Non-pigmented ciliary epithelial cell (primary cell): ENCODE results near the gene TSPO.

Source experiments
- DNase-seq: peaks from one replicate; pipeline ENCODE4 v3.0.0-alpha.2; 2010; ENCODE audit warnings: low read depth

Gene TSPO

DNA sequence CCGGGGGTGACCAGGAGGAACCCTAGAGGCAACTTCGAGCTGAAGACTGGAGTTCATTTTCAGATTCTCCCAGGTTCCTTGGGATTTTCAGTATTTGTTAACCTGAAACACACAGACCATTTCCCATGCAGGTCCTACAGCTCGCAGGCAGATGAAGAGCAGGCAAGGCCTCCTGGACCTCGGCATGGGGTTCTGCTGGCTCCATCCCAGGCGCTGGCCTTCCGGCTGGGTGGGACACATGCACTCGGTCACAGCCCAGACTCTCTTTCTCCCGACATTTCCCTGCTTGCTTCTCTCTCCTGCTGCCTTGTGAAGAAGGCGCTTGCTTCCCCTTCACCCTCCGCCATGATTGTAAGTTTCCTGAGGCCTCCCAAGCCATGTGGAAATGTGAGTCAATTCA, 51.0 kb downstream of the TSPO start:
- DNase-seq, result no peak

DNA sequence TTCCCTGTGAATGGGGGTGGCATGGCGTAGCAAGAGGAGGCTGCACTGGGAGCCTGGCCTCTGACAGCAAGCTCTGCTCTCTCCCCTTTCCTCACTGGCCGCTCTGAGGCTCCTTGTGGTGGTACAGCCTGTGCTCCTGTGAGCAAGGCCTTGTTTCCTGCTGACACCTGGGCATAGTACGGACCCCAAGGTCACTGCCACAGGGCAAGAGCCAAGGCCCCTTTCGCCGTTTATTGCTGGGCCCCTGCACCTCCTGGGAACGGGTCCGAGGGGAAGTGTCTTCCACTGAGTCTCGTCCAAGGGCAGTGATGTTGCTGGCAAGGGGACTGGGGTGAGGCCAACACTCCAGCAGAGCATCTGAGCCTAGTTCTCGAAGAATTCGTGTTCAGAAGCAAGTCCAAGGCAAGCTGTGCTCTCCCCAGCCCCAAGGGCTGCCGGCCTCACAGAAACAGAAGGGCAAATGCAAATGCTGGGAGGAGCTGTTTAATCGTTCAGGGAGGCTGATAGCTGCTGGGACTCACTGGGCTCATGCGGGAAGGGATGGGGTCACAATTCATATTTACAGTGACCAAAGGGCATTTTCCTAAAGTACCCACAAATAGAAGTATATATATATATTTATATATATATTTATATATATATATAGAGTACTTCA, 51.5 kb downstream of the TSPO start:
- DNase-seq, result no peak

DNA sequence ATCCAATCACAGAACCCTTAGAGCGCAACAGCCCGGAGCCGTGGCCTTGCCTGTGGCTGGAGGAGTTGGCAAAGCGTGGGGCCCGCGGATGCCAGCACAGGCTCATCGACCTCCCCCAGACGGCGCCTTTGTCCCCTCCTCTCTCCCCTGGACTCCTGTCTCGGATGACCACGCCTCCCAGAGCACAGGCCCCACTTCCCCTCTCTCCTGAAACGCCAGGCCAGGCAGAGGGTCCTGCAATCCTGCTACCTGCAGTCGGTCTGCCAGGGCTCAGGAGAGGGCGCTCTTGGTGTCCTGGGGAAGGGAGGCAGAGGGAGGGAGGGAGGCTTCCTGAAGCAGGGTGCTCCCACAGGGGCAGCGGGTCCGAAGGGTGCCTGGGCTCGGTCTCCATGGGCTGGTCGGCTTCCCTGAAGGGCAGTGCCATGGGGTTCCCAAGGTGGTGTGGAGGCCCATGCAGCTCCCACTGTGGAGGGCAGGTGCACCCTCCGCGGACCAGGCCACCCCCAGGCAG, 52.2 kb downstream of the TSPO start:
- no peak for DNase-seq

DNA sequence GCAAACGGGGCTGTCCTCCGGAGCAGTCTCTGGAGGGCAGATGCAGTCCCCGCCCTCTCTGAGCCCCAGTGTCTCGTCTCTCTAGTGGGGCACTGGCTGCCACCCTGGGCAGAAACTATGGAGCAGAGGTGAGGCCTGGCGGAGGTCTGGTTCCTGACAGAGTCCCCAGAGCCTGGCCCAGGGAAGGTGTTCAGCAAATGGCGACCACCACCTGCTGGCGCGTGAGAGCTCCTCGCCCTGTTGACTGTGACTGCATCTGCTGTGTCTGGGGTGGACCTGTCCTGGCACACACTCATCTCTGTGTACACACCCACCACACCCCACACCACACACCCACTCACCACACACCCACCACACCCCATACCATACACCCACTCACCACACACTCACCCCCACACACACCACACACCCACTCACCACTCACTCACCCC, 53.9 kb downstream of the TSPO start:
- no peak for DNase-seq

DNA sequence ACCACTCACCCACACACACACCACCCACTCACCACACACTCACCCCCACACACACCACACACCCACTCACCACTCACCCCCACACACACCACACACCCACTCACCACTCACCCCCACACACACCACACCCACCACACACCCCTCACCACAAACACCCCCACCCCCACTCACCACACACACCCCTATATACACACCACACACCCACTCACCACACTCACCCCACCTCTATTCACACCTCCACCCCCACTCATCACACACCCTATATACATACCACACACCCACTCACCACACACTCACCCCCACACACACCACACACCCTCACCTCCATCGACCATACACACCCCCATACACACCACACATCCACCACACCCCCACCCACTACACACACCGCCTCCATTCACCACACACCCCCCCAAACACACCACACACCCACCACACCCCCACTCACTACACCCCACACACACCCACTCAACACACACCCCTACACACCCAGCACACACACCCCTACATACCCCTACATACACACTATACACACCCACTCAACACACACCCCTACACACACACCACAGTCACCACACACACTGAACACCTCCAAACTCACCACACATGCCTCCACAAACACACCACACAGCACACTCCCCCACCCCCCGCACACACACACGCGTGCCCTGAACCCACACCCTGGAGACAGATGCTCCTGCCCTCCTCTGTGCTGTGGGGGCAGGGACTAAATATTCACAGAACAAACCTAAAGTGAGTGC, 54.6 kb downstream of the TSPO start:
- DNase-seq, result no peak

DNA sequence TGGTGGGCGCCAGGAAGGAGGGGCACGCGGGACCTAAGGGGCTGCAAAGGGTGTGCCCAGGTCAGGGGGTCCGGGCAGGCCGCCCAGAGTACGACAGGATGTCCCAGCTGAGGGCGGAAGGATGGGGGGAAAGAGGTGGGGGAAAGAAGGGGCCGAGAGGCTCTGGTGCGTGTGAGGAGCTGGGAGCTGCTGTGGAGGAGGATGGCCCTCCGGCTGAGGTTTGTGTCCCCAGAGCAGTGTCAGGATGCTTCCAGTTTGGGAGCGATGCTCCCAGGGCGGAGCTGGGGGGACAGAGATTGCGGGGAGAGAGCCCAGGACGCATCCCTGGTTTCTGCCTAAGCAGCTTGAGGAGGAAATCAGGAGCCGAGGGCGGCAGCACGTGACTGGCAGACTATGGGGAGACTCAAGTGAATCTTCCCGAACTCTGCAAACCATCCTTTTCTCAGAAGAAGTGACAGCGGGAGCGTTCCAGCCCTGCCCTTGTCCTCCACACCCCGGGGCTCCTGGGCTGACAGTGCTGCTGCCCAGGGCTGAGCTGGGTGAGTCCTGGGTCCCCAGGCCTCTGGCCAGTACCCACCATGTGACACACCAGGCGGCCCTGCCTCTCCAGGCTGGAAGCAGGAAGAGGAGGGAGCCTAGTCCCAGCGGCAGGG, 55.3 kb downstream of the TSPO start:
- no peak for DNase-seq

DNA sequence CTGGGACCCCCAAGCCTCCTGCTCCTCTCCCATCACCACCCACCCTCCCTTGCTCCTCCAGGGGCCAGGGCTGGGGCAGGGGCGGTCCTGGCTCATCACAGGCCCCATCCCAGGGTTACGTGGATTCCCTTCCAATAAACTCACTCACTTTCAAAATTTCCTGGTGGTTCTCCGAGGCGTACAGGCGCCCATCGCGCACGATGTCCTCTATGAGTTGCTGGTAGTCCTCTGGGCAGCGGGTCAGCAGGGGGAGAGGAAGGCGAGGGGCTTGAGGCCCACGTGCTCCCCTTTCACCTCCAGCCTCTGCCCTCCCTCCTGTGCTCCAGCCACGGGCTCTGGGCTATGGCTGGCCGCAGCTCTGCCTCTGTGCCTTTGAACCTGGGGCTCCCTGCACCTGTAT, 56.0 kb downstream of the TSPO start:
- no peak for DNase-seq

DNA sequence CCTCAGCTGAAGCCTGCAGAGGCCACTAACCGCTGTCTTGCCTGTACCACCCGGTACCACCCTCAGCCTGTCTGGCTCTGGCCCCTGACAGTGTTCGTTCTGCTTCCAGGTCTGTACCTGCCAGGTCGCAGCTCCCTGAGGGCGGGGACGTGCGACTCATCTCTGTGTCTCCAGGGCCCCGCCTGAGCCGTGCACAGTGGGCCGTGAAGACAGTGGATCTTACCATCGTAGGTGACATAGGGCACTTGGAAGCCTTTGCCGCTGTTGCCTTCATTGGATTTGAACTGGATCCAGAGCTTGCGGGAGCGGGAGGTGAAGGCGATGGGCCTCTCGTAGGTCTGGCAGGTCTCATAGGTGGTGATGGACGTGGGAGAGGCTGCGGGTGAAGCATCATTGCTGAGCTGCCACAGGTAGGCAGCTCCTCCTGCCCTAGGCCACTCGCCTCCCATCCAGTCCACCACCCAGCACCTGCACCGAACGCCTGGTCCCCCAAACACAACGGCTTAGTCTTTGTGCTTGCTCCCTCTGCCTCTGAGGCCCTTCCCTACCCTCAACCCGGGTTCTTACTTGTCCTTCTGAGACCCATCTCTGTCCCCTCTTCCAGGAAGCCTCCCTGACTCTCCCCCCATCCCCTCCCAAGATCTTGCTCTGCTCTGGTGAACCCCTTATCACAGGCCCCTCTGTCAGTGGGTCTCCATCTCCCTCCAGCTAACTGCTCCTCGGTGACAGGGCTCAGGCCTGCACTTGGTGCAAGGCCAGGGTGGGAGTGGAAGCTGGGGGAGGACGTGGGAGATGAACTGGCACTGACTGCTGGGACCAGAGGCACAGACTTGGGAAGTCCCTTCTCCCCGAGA, 56.7 kb downstream of the TSPO start:
- no peak for DNase-seq

DNA sequence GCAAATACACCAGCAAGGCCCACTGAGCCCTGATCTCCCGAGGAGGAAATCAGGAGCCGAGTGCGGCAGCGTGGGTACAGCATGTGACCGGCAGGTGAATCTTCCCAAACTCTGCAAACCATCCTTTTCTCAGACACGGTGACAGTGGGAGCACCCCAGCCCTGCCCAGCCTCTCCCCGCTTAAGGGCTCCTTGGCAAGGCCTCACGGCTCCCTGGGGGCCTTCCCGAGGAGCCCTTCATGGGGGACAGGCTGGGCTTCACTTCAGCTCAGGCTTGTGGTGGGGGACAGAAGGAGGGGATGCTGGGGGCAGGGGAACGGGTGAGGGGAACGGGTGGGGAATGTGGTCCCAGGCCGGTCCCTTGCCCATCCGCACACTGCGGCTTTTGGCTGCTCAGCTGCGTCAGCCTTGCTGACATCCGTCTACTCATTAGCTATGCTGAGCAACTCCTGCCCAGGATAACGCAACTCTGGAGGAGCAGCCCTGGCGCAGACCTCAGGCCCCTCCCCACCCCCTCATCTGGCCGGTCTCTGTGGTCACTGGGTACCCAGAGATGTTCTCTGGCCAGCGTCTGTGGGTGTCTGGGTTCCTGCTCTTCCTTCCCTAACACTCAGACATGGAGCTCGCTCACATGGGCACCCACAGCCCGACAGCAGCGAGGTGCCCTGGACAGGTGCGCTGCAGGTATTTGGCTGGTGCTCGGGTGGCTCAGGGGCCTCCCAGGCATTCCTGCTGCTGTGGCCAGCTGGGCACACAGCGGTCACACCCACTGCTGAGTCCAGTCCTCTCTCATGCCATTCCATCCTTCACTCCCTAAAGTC, 57.6 kb downstream of the TSPO start:
- DNase-seq, result no peak

DNA sequence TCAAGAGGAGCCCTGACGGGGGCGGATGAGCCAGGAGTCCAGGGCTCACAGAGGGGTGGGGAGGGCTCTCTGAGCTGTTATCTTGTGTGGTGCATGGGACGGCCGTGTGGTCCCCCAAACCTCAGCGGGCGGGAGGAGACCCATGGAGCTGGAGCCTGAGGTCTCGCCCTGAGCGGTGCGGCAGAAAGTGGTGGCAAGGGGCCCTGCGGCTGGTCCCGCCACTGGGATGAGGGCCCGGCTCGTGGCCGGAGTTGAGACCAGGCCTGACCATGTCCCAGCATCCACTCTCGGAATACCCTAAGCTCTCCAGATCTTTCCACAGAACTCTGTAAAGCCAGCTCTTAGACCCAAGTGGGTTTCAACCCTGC, 58.1 kb downstream of the TSPO start:
- DNase-seq, result no peak

DNA sequence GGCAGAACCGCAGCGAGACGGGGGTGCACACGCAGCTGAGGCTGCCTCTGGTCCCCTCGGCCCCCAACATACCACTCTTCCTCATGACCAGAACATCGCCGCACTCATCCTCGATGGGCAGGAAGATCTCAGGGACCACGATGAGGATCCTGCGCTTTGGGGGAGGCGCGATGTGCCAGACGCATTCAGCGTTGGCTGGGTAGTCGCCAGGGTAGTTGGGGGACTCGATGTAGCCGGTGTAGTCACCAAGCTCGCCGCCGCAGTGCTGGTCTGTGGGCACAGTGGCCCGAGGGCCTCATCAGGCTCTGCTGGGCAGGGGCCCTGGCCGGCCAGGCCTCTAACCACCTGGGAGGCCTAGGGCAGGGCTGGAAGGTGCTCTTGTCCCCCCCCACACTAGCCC, 58.6 kb downstream of the TSPO start:
- no peak for DNase-seq

DNA sequence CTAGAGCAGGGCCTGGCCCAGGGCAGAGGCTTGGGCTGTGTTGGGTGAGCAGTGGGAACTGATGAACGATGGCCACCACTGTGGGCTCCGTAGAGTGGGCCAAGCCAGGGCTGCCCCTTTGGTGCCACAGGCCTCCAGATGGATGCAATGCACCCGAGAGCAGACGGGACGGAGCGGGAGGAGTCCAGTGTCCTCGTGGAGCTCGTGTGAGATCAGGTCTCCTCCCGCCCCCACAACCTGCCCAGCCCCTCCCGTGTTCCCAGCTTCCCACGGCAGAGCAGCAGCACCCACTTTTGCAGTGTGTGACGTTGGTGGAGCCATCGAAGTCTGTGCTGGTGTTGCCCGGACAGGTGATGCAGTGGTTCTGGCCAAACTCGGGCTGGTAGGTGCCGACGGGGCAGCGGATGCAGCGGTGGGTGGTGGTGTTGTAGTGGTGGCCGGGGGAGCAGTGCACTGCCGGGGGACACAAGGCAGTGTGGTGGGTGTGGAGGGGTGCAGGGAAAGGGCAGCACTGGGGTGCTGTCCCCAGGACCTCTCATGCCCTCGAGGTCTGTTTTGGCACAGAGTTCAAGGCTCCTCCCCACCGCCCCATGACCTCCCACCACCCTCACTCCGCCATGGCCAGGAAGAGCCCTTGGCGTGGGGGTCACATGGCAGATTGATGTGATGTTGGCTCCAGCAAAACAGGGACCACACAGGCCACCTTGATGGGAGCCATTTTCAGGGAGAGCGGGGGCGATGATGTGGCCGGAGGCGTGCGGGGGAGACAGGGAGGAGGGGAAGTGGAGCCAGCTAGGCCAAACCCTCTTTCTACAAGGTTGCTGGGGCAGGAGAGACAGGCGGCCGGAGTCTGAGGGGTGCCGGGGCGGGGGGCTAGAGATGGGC, 59.5 kb downstream of the TSPO start:
- no peak for DNase-seq

DNA sequence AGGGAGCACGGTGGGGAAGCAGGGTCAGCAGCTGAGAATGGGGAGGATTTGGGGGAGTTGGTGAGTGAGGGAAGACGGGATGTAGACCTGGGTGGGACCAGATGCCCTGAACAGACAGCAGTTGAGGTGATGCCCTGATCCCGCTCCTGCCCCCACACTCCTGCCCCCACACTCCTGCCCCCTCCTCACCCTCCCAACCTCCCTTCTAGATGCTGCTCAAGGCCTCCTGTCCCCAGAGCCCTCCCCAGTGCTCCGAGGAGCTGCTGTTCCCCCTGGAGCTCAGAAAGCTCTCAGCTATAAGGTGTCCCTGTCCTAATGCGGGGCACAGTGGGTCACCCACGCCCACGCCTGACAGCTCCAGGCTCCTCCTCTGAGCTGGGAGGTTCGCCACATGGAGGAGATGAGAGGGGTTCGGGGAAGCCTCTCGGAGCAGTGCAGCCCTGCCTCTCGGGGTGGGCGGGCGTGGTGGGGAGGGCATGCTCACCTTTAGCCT, 60.6 kb downstream of the TSPO start:
- no peak for DNase-seq

DNA sequence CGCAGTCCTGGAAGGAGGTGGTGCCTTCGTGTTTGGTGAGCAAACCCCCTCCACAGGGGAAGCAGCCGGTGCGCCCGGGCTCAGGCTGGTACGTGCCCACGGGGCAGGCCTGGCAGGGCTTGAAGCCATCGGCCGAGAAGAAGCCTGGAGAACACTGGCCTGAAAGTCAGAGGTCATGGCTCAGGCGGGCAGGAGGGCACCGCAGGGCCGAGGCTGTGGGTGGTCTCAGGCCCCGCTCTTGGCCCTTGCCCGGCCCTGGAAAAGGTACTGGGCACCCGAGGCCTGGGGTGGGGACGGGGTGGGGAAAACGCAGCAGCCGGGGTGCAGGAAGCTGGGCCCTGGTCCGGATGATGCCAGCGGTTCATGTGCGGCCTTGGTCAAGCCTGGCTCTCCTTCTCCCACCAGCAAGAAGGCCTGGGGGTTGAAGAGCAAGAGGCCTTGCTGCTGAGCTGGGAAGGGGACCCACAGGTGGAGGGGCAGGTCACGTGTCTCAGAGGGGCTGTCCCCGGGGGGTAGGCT, 61.1 kb downstream of the TSPO start:
- DNase-seq, result no peak
